GM13976 (cell line): ENCODE data around the gene GGA3.
"Not testable (repeated sequence)": the region's sequence is repeated elsewhere in the genome, so short reads cannot be mapped to it uniquely, and the experiment has no call there.

ENCODE experiments used
- DNase-seq: peaks from one replicate; pipeline ENCODE4 v3.0.0; 2012; ENCODE audit warnings: low spot score
- CTCF ChIP-seq: IDR thresholded peaks from 2 replicates; pipeline ENCODE4 v1.5.1; 2012; ENCODE audit warnings: borderline replicate concordance, mild to moderate bottlenecking; ENCODE audit not compliant: insufficient read depth; ENCODE audit errors: extremely low read depth, missing control alignments, control extremely low read depth
- in situ Hi-C: fragments of 300-500 bp; cut with MboI; formaldehyde crosslinking; loops from one replicate; pipeline ENCODE4 v1.12.0; 2022; ENCODE audit warnings: low sequenced_read_pairs, mixed read lengths, inconsistent platforms; ENCODE audit not compliant: unreplicated experiment

GGA3 gene

GRCh38 chr17:75285123-75285522 is 23.7 kb upstream of the GGA3 start:
- TF ChIP-seq CTCF: no peak
- no peak for DNase-seq
- in situ Hi-C loops: no loop called here

- in situ Hi-C loops, DNase-seq: not testable (repeated sequence)
Observed at GRCh38 chr17:75280189-75280588, 18.8 kb upstream of the GGA3 start.

GRCh38 chr17:75277664-75278071 is 16.3 kb upstream of the GGA3 start:
- in situ Hi-C loops: no loop called here
- no peak for TF ChIP-seq CTCF
- DNase-seq: no peak

GRCh38 chr17:75273977-75274708 is 12.7 kb upstream of the GGA3 start:
- no peak for TF ChIP-seq CTCF
- in situ Hi-C loops: loop anchor here (5.0 kb wide), 1 partner anchor 138 kb away; no protein-coding TSS in a partner anchor
- no peak for DNase-seq

GRCh38 chr17:75272848-75273184 is 11.4 kb upstream of the GGA3 start:
- DNase-seq: no peak
- TF ChIP-seq CTCF: no peak
- in situ Hi-C loops: loop anchor here (5.0 kb wide), 1 partner anchor 139 kb away; no protein-coding TSS in a partner anchor

GRCh38 chr17:75271955-75272847 is 10.8 kb upstream of the GGA3 start:
- TF ChIP-seq CTCF: no peak
- no peak for DNase-seq
- in situ Hi-C loops: loop anchor here (5.0 kb wide), 1 partner anchor 140 kb away; no protein-coding TSS in a partner anchor
